ENCODE data around the gene CCDC33.

Gene CCDC33

GRCh38 chr15:74336061-74337005 is 100.2 kb downstream of the CCDC33 start:
- no peak for DNase-seq (ENCODE audit: low spot score)
- no peak overlapping the region for H3K4me3 Mint-ChIP-seq
- H3K27me3 Mint-ChIP-seq (ENCODE audit: low read depth) = peaks cover 3% of the 10 kb centered on the region
- no peak overlapping the region for H3K27ac Mint-ChIP-seq
- H3K9me3 Mint-ChIP-seq = no peaks in the 10 kb centered on the region
- no peaks in the 10 kb centered on the region for H3K36me3 Mint-ChIP-seq (ENCODE audit: low read depth)
- no peaks in the 10 kb centered on the region for H3K4me1 Mint-ChIP-seq (ENCODE audit: low read depth)

- Mint-ChIP-seq H3K27ac (no peak overlapping the region), H3K4me3 (no peak overlapping the region), H3K4me1 (ENCODE audit: low read depth) (no peaks in the 10 kb centered on the region), H3K36me3 (ENCODE audit: low read depth) (no peaks in the 10 kb centered on the region), H3K27me3 (ENCODE audit: low read depth) (peaks cover 3% of the 10 kb centered on the region), H3K9me3 (no peaks in the 10 kb centered on the region)
- DNase-seq (ENCODE audit: low spot score) = no peak
These were observed 101.0 kb downstream of the CCDC33 start for GRCh38 chr15:74337146-74337545.

DNA sequence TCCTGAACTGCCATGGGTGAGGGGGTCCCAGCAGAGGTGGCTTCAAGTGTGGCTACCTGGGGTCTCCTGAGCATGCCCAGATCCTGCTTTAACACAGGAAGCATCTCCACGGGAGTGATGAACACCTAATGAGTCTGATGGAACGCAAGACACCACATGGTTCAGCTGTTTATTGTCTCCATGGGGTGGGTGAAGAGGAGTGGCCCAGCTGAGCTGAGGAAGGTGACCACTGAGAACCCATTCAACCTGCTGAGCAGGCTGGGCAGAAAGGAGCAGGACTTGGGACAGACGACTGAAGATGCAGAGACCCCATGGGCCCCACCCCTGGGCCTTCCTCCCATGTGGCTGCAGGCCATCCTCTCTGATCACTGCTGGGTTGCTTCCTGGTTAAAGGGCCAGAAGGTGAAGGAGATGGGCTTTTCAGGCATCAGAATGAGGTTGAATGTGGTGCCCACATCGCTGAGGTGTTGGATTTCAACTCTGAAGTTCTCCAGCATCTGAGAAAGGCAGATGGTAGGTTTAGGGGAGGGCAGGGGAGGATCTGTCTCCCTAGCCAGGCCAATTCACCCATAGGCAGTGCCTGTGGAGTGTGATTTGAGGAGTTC is 101.6 kb downstream of the CCDC33 start:
- no peak overlapping the region for H3K4me3 Mint-ChIP-seq
- H3K4me1 Mint-ChIP-seq (ENCODE audit: low read depth) = no peaks in the 10 kb centered on the region
- peaks cover 3% of the 10 kb centered on the region for H3K27me3 Mint-ChIP-seq (ENCODE audit: low read depth)
- H3K36me3 Mint-ChIP-seq (ENCODE audit: low read depth) = no peaks in the 10 kb centered on the region
- no peaks in the 10 kb centered on the region for H3K9me3 Mint-ChIP-seq
- H3K27ac Mint-ChIP-seq = no peak overlapping the region
- DNase-seq (ENCODE audit: low spot score) = no peak

DNA sequence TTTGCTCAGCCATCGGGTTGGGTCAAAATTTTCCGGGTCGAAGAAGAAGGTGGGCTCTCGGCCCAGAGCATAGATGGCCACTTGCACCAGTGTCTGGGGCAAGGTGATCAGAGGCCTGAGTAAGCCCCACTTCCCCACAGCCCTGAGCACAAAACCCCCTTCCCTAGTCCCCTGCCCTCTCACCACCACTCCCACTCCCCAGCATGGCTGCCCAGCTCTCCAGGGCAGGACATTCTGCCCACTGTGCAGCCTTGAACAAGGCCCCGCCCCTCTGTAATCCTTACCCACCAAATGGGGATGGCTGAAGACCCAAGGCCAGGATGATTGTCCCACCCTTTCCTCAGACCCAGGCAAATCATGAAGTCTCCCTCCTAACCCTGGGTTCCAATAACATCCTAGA is 102.5 kb downstream of the CCDC33 start:
- Mint-ChIP-seq H3K4me1 (ENCODE audit: low read depth) (no peaks in the 10 kb centered on the region), H3K27me3 (ENCODE audit: low read depth) (peaks cover 3% of the 10 kb centered on the region), H3K27ac (no peak overlapping the region), H3K36me3 (ENCODE audit: low read depth) (no peaks in the 10 kb centered on the region), H3K4me3 (no peak overlapping the region), H3K9me3 (no peaks in the 10 kb centered on the region)
- no peak for DNase-seq (ENCODE audit: low spot score)

DNA sequence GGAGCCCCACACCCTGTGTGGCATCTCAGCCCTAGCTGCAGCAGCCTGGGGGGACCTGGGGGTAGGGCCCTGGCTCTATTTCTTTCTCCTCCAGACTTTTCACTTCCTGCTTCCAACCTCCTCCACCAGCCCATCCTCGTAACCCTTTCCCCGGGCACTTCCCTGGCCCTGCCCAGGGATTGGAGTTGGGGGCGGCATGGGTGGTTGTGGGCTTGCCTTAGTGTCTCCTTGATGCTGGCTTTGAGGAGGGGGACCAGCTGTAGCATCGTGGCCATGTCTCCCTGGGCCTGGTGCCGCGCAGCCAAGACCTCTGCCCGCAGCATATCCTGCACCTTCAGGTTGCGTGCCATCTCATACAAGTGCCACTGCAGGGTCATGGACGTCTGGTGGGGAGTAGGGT is 103.2 kb downstream of the CCDC33 start:
- H3K4me3 Mint-ChIP-seq = no peak overlapping the region
- DNase-seq (ENCODE audit: low spot score) = no peak
- H3K36me3 Mint-ChIP-seq (ENCODE audit: low read depth) = no peaks in the 10 kb centered on the region
- H3K4me1 Mint-ChIP-seq (ENCODE audit: low read depth) = no peaks in the 10 kb centered on the region
- no peaks in the 10 kb centered on the region for H3K9me3 Mint-ChIP-seq
- H3K27ac Mint-ChIP-seq = no peak overlapping the region
- H3K27me3 Mint-ChIP-seq (ENCODE audit: low read depth) = peaks cover 3% of the 10 kb centered on the region

DNA sequence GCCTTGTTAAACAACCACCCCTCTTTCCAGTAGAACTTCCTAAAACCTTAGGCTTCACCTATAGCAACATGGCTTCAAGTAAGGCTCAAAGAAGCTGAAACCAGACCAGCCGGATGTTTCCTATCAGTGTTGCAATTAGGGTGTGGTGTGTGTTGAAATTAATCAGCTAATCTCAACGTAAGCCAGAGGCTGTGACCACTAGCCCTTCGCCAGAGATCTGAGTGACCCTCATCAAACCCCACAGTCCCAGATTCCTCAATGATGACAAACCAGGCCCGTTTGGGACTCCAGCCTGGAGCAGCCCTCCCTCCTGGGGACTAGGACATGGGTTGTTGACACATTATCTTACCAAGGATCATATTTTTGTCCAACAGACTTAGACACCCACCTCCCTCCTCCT is 104.0 kb downstream of the CCDC33 start:
- Mint-ChIP-seq H3K9me3 (no peaks in the 10 kb centered on the region), H3K27ac (no peak overlapping the region), H3K27me3 (ENCODE audit: low read depth) (peaks cover 3% of the 10 kb centered on the region), H3K4me3 (no peak overlapping the region), H3K36me3 (ENCODE audit: low read depth) (no peaks in the 10 kb centered on the region), H3K4me1 (ENCODE audit: low read depth) (no peaks in the 10 kb centered on the region)
- DNase-seq (ENCODE audit: low spot score) = no peak

DNA sequence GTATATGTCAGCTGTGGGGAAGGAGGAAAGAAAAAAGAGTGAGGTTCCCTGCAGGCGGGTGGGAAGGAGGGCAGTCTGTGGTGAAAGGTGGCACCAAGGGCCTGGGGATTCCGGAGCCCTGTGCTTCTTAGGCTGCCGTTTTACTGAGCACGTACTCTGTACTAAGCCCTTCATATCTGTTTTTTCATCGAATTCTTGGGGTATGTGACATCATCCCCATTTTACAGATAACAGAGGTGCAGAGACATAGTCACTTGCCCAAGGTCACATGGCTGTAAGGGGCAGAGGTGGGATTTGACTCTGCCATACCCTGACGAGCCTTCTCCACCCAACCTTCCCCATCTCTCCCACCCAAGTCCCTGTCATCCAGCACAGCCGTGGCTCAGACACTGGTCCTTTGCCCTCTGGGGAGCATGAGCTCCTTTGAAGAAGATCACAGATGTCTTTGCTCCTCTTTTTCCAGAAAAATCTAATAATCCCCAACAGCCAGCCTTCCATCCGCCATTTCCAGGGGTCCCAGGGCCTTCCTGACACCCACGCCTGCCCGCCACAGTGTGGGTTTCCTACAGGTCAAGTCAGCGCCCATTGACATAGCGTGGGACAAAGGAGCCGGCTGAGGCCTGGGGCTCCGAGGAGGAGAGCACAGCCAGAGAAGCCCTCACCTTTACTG is 107.1 kb downstream of the CCDC33 start:
- Mint-ChIP-seq H3K27me3 (ENCODE audit: low read depth) (peaks cover 3% of the 10 kb centered on the region), H3K36me3 (ENCODE audit: low read depth) (no peaks in the 10 kb centered on the region), H3K4me1 (ENCODE audit: low read depth) (no peaks in the 10 kb centered on the region), H3K4me3 (no peak overlapping the region), H3K27ac (no peak overlapping the region), H3K9me3 (no peaks in the 10 kb centered on the region)
- DNase-seq (ENCODE audit: low spot score) = no peak

- no peak for DNase-seq (ENCODE audit: low spot score)
- H3K27me3 Mint-ChIP-seq (ENCODE audit: low read depth) = peaks cover 3% of the 10 kb centered on the region
These were observed 107.6 kb downstream of the CCDC33 start for GRCh38 chr15:74343797-74344127.

DNA sequence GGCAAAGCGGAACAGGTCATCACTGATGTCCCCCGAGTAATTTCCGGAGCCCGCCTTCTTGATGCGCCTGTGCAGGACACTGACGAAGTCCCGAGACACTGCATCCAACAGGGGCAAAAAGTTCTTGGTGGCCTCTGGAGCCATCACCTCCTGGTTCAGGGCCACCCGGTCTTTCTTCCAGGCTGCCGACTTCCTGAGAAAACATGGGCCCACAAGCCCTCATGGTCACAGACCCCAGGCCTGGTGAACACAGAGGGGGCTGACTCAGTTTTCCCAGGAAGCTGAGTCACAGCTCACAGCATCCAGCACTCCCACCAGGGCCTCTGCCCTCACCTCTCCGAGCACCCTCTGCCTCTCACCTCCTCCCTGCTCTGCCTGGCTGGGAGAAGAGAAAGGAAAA is 108.9 kb downstream of the CCDC33 start:
- Mint-ChIP-seq H3K9me3 (no peaks in the 10 kb centered on the region), H3K4me1 (ENCODE audit: low read depth) (no peaks in the 10 kb centered on the region), H3K4me3 (no peak overlapping the region), H3K27ac (no peak overlapping the region), H3K36me3 (ENCODE audit: low read depth) (no peaks in the 10 kb centered on the region), H3K27me3 (ENCODE audit: low read depth) (peaks cover 3% of the 10 kb centered on the region)
- DNase-seq (ENCODE audit: low spot score) = no peak

More at GRCh38 chr15:74343797-74344127, 107.6 kb downstream of the CCDC33 start:
- Mint-ChIP-seq H3K4me1 (ENCODE audit: low read depth) (no peaks in the 10 kb centered on the region), H3K36me3 (ENCODE audit: low read depth) (no peaks in the 10 kb centered on the region), H3K4me3 (no peak overlapping the region), H3K9me3 (no peaks in the 10 kb centered on the region), H3K27ac (no peak overlapping the region)

DNA sequence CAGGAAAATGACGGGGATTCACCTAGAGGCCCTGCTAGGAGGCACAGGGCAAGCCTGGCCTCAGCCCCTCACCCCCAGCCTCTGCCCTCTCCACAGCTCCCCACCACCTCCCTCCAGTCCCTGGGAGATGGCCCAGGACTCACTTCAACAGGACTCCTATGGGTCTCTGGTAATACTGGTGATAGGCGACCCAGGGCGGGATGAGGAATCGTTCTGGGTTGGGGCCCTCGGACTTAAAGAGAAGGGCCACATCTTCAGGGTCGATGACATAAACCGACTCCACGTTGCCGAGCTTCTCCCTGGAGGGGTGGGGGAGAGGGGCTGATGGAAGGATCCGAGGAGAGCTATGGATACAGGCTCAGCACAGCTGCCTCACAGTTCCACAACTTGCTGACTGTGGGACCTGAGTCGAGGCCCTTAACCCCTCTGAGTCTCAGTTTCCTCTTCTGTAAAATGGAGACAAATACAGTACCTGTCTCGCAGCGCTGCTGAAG is 111.7 kb downstream of the CCDC33 start:
- H3K4me3 Mint-ChIP-seq = no peak overlapping the region
- H3K27ac Mint-ChIP-seq = no peak overlapping the region
- H3K4me1 Mint-ChIP-seq (ENCODE audit: low read depth) = no peaks in the 10 kb centered on the region
- no peaks in the 10 kb centered on the region for H3K9me3 Mint-ChIP-seq
- DNase-seq (ENCODE audit: low spot score) = no peak
- H3K36me3 Mint-ChIP-seq (ENCODE audit: low read depth) = no peaks in the 10 kb centered on the region
- H3K27me3 Mint-ChIP-seq (ENCODE audit: low read depth) = peaks cover 5% of the 10 kb centered on the region

DNA sequence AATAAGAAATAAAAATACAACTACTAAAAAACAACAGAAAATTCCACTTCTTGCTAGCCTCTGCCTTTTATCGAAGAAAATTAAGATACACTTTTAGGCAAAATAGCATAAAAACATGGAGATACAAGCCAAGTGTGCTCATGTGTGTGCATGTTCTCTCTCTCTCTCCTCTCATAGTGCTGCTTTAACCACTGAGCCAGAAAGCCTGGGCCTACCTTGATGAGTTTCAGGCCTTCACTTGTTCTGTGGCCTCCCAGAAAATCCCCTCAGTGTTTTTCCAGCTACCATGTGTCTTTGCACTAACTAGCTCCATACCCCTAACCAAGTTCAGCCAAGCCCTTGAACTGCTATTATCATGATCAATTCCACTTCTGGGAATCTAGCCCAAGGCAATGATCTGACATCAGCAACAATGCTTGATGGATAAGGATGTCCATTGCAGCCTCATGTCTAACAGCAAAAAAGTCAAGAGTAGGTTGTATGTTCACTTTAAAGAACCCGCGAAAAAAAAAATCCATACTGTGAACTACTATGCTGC is 113.2 kb downstream of the CCDC33 start:
- Mint-ChIP-seq H3K4me3 (no peak overlapping the region), H3K27me3 (ENCODE audit: low read depth) (peaks cover 10% of the 10 kb centered on the region), H3K9me3 (no peaks in the 10 kb centered on the region), H3K4me1 (ENCODE audit: low read depth) (no peaks in the 10 kb centered on the region), H3K36me3 (ENCODE audit: low read depth) (no peaks in the 10 kb centered on the region), H3K27ac (no peak overlapping the region)
- no peak for DNase-seq (ENCODE audit: low spot score)

GRCh38 chr15:74350295-74351275 is 114.5 kb downstream of the CCDC33 start:
- H3K27ac Mint-ChIP-seq = no peak overlapping the region
- no peaks in the 10 kb centered on the region for H3K9me3 Mint-ChIP-seq
- H3K4me1 Mint-ChIP-seq (ENCODE audit: low read depth) = no peaks in the 10 kb centered on the region
- peaks cover 17% of the 10 kb centered on the region for H3K27me3 Mint-ChIP-seq (ENCODE audit: low read depth)
- no peaks in the 10 kb centered on the region for H3K36me3 Mint-ChIP-seq (ENCODE audit: low read depth)
- DNase-seq (ENCODE audit: low spot score) = no peak
- H3K4me3 Mint-ChIP-seq = no peak overlapping the region

DNA sequence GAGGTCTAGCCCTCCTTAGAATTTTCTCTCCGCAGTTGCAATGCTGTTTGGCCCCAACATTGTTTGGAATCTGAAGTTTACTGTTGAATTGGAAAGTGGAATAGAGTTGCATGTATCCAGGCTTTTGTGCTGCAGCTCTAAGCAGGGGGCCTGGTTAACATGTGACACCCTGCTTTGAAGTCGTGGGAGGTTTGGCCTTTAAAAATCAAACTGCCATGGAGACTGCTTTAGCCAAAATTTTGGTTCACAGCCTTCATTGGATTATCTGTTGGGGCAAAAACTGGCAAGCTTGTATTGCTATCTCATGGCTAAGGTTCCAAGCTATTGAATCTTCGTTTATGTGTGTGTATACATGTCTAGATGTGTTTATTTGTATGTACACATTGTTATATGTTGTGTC is 115.5 kb downstream of the CCDC33 start:
- Mint-ChIP-seq H3K27me3 (ENCODE audit: low read depth) (peaks cover 19% of the 10 kb centered on the region), H3K9me3 (no peaks in the 10 kb centered on the region), H3K36me3 (ENCODE audit: low read depth) (no peaks in the 10 kb centered on the region), H3K4me3 (no peak overlapping the region), H3K27ac (no peak overlapping the region), H3K4me1 (ENCODE audit: low read depth) (no peaks in the 10 kb centered on the region)
- no peak for DNase-seq (ENCODE audit: low spot score)

All from T-helper 2 cell treated with Interferon-gamma antibody and Interleukin-4, amounts not matched to agents 5 μg/mL and 100 μg/mL, for 36 hours (primary cell).